NCI-H1105 (cell line): ENCODE measurements around the gene SPATA21.

ENCODE experiments used
- DNase-seq: peaks from one replicate; lab custom pipeline; 2025; lab: John Stamatoyannopoulos, UW

The SPATA21 gene

DNA sequence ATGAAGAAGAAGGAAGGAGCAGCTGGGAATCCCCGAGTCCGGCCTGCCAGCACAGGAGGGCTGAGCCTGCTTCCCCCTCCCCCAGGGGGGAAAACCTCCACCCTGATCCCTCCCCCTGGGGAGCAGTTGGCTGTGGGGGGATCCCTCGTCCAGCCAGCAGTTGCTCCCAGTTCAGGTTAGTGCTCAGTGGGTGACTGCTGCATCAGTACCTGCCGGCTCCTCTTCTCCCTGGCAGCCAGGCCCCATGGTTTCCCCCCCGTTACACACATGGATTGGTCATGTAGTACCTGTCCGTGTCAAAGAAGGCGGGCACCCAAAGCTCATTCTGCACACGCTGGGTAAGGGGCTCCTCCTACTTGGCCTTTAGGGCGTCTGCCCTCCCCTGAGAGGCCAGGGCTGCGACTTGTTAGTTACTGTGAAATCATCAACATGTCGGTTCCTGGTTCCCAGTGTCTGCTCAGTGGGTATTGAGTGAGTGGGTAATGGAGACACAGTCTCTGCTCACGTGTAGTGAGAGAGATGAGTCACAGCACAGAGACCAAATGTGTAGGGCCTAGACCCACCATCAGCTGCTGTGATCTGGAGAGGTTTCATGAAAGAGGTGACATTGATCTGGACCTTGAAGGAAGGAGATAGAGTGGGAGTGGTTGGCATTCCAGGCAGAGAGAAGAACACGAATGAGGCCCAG is 14.8 kb upstream of the SPATA21 start:
- no peak for DNase-seq

DNA sequence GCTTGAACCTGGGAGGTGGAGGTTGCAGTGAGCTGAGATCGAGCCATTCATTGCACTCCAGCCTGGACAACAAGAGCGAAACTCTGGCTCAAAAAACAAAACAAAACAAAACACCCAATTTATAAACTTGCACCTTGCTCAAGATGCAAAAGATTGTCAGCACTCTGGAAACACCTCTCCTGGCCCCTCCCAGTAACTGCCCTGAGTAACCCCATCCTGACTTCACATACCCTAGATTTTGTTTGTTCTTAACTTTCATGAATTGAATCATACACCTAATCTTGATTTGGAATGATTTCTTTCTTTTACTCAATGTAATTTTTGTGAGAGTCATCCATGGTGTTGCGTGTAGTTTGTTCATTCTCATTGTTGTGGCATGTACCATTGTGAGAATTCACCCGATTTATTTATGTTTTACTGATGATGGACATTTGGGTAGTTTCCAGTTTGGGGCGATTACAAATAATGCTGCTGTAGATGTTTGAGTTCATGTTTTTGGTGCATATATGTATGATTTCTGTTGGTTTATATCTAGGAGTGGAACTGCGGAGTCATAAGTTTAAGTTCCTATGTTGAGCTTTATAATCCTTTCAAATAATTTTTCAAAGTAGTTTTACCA is 13.7 kb upstream of the SPATA21 start:
- no peak for DNase-seq

DNA sequence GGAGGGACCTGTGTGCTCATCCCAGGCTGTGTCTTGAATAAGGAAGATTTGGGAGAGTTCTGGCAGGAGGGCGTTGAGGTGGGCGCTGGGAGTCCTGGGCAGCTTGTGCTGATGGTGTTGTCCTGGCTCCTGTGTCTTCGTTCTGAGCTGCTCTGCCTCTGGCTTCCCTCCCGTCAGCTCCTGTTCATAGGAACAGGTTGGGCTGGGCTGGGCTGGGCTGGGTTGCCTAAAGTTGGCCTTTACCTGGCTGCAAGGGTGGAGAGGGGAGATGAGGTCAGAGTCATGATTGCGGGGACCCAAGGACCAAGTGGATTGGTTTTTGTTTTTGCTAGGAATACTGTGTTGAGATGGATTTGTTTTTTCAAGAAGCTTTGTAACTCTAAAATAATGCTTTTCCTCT is 12.4 kb upstream of the SPATA21 start:
- DNase-seq: no peak

DNA sequence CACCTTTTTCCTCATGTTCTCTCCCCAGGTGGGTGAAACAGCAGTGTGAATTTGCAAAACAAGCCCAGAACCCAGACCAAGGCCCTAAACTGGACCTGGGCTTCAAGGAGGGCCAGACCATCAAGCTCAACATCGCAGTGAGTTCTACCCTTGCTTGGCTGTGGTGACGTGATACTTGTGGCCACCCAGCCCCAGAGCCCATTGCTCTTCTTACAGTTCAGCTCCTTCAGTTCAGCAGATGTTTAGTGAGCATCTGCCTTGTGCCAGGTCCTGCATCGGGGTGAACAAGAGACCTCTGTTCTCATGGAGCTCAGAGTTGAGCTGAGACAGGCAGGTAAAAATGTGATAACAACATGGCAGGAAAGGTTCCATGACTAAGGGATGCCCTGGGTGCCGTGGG is 11.8 kb upstream of the SPATA21 start:
- no peak for DNase-seq

DNA sequence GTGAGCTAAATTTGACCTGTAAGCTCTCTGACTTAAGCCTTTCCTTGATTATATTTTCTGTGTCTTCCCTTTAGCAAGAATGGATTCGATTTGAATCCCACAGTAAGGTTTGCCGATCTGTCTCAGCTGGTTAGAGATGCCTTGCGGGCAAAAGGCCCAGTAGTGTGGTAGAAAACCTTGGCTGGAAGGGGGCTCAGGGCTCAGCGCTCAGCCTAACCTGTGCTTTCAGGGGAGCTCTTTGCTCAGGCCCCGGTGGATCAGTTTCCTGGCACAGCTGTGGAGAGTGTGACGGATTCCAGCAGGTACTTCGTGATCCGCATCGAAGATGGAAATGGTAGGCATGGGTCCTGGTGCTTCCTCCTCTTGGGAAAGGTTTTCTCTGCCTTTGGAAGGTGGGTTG is 10.4 kb upstream of the SPATA21 start:
- DNase-seq: no peak

DNA sequence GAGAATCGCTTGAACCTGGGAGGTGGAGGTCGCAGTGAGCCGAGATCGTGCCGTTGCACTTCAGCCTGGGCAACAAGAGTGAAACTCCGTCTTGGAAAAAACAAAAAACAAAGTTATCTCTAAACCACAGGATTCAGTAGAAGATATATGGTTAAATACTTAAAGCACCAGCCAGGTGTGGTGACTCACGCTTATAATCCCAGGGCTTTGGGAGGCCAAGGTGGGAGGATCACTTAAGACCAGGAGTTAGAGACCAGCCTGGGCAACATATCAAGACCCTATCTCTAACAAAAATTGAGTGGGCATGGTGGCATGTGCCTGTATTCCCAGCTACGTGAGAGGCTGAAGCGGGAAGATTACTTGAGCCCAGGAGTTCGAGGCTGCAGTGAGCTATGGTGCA is 8.9 kb upstream of the SPATA21 start:
- no peak for DNase-seq

DNA sequence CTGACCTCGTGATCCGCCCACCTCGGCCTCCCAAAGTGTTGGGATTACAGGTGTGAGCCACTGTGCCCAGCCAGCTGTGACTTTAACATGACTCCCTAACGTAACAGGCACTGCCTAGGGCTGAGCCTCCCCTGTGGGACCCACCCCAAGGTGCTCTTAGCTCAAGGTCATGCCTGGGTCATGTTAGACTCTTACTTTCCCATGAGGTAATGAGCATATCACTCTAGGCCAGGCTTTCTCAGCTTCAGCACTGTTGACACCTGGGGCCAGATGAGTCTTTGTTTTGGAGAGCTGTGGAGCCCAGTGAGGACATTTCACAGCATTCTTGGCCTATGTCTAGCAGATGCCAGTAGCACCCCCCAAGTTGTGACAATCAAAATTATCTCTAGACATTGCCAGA is 7.8 kb upstream of the SPATA21 start:
- no peak for DNase-seq

DNA sequence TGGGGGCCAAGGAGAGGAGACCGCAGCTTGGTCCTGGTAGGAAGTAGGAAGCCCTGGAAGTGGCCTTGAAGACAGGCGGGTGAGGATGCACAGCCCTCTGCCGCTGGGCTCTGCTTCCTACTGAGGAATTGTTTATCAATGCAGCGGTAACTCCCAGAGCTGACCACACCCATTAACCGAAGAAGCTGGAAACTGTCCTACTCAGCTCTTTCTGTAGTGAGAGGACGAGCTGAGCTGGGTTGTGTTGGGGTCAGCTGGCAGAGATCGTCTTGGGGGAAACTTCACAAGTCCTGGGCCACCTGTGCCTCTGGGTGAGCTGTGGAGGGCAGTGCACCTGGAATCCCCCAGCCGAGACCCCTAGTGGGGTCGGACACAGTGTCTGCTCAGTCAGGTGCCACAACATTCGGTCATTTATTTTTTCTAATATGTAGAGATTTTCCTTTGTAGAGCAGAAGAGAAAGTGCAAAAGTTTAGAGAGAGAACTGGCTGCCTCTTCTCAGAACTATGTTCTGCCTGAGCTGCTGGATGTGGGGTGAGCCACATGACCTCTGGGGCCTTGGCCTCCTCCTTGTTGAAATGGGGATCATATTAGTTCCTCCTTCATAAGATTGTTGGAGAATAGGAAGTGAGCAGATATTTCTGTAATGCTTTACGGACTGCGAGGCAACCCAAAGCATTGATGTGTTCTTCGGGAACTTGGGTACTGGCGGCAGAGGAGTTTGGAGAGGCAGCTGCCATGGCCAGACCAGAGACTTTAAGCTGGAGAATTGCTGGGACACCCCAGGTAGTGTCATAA is 6.9 kb upstream of the SPATA21 start:
- no peak for DNase-seq

DNA sequence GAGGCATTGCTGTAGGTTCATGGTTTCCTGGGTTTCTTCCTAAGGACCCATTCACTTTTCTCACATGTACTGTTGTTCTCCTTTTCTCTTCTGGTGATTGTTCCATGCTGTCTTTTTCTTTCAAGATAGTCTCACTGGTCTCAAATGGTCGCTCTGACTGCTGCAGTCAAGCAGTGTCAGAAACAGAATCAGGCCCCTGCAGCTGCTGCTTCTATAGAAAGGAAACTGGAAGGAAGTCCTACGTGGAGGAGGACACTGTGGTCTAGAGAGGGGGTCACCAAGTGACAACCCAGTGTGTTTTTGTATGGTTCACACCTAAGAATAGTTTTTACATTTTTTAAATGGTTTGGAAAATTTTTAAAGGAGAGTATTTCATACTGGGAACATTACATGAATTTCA is 5.7 kb upstream of the SPATA21 start:
- DNase-seq: no peak

DNA sequence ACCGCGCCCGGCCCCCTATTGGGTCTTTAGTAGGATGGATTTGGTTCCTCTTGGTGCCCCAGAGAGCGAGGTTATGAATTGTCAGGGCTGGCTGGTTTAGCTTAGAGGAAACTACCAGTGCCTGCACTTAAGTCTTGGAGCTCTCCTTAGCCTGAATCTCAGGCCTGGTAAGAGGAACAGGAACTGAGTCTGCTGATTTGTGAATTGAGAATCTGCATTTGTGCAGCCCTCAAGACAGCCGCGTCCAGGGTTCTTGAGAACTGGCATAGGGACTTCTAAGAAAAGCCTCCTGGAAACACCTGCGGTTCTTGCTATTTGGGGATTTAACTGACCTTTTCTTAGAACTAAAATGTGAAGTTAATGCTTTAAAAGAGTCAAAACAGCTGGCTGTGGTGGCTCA is 5.0 kb upstream of the SPATA21 start:
- no peak for DNase-seq

DNA sequence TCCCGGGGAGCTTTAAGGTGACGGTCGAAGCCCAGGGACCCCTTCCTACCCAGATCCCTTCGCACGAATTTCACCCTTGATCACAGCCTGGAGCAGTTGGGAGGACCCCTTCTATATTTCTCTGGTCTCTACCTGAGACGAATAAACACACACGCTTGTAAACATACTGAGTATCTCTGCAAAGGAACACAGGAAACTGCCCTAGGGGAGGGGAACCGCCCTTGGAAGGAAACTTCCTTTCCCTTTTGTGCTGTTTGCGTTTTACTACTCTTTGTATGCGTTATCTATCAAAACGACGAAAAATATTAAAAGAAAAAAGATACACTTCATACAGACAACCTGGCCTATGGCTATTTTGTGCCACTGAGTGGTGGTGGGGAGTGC is 4.0 kb upstream of the SPATA21 start:
- no peak for DNase-seq

DNA sequence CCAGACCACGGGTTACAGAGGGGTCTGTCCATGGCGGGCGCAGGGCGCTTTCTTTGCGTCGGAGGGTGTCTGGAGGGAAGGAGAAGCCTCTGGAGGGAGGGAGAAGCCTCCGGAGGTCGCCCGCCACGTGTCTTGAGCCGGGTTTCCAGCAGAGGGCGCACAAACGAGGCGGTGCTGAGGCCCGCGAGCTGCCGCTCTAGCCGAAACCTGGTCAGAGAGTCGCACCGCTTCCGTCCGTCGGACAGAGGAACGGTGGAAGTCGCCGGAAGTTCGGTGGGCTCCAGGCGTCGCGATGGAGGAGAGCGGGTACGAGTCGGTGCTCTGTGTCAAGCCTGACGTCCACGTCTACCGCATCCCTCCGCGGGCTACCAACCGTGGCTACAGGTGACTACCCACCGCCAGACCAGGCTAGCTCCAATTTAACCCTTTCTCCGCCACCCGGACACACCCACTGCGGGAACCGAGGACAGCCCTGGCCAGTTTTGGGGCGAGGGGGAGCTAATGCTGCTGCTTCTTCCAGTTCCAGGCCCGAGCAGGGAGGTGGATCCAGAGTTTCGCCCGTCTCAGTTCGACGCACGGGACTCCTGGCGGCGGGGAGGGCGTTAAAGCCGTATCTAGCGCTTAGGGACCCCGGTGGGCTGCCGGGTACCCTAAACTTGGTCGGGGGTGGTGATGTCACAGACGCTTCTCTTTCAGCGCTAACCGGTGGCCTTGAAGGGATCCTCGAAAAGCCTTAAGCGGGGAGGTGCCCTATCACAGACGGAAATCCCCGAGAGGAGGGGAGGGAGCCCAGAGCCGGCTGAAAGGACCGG is 3.5 kb upstream of the SPATA21 start, which contains the start of gene NECAP2:
Gene NECAP2, plus strand, starts transcription at position 255 of the 812 bp plus-strand sequence. Its CDS starts 38 bp downstream, at position 293.
- DNase-seq: peak; percentile 90

DNA sequence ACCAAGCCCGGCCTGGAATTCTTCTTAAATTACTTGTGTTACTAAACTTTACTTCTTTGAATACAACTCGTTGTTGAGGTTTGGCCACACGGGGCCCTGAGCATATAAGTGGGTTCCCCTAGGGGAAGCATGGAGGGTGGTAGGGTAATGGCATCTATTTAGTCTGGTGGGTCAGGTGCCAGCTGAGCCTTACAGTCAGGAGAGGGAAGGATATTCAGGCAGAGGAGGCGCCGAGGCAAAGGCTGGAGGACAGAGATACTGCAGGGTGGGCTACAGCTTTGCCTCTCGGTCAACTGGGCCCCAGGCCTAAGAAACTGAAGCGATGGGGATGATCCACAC is 2.9 kb upstream of the SPATA21 start:
- peak; percentile 57 for DNase-seq

DNA sequence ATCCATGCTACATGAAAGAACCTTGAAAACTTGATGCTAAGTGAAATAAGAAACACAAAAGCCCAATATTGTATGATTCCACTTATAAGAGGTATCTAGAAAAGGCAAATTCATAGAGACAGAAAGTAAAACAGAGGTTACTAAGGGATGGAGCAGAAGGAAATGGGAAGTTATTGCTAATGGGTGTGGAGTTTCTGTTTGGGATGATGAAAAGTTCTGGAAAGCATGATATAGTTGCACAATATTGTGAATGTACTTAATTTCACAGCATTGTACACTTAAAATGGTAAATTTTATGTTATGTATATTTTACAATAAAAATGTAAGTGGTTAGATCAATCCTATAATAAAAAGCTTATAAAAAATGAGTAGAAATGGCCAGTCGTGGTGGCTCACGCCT is 1.7 kb upstream of the SPATA21 start:
- DNase-seq: no peak

DNA sequence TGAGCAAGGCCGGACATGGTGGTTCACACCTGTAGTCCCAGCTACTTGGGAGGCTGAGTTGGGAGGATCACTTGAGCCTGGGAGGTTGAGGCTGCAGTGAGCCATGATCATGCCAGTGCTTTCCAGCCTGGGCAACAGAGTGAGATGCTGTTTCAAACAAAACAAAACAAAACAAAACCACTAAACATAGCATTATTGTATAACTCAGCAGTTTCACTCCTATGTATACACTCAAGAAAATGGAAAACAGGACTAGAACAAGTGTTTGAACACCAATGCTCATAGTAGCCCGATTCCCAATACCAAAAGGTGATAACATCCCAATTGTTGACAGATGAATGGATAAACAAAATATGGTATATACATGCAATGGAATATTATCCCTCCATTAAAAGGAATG is 1.3 kb upstream of the SPATA21 start:
- no peak for DNase-seq

DNA sequence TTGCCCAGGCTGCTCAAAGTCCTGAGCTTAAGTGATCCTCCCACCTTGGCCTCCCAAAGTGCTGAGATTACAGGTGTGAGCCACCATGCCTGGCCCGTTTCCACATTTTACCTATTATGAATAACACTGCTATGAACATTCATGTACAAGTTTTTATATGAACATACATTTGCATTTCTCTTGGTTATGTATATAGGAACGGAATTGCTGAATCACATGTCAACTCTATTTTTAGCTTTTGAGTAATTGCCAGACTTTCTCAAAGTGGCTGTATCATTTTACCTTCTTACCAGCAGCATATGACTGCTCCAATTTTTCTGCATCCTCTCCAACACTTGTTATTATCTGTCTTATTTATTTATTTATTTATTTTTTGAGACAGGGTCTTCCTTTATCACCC is 2.7 kb downstream of the SPATA21 start:
- no peak for DNase-seq

DNA sequence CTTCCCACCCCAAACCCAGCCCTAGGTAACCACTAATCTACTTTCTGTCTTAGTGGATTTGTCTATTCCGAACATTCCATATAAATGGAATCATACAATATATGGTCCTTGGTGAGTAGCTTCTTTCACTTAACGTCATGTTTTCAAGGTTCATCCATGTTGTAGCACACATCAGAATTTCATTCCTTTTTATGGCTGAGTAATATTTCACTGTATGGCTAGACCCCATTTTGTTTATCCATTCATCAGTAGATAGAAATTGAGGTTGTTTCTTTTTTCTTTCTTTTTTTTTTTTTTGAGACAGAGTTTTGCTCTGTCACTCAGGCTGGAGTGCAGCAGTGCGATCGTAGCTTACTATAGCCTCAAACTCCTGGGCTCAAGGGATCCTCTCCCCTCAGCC is 3.2 kb downstream of the SPATA21 start:
- no peak for DNase-seq

DNA sequence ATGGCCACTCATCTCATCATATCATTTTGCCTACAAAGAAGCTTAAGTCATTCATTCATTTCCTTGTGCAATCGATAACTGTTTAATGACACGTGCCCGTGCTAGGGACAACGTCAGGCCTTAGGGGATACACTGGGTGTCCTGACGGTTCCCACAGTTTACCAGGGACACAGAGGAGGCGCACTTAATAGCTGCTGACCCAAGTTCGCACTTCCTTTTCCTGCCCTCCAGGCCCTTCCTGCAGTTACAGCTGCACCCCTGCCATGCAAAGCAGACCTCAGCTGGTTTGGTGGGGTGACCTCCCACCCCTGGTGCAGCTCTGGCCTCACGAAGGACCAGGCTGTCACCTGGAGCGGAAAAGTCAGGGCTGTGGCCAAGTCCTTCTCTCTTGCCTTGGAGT is 4.2 kb downstream of the SPATA21 start:
- DNase-seq: no peak

DNA sequence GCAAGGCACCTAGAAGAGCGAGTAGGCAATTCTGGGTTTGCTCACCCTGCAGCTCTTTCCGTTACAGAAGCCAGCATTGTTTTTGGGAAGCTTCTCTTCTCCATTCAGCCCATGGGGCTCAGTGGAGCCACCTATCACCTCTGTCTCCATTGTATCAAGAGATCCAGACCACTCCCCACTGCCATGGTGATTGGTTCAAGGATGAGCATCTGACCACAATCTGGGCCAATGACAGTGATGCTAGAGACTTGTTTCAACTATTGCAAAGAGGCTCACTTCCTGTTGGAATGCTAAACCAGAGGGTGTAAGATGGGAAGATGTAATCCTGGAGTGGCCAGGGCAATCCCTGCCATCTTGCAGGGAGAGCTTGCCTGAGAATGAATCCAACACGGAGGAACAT is 6.6 kb downstream of the SPATA21 start:
- DNase-seq: no peak

DNA sequence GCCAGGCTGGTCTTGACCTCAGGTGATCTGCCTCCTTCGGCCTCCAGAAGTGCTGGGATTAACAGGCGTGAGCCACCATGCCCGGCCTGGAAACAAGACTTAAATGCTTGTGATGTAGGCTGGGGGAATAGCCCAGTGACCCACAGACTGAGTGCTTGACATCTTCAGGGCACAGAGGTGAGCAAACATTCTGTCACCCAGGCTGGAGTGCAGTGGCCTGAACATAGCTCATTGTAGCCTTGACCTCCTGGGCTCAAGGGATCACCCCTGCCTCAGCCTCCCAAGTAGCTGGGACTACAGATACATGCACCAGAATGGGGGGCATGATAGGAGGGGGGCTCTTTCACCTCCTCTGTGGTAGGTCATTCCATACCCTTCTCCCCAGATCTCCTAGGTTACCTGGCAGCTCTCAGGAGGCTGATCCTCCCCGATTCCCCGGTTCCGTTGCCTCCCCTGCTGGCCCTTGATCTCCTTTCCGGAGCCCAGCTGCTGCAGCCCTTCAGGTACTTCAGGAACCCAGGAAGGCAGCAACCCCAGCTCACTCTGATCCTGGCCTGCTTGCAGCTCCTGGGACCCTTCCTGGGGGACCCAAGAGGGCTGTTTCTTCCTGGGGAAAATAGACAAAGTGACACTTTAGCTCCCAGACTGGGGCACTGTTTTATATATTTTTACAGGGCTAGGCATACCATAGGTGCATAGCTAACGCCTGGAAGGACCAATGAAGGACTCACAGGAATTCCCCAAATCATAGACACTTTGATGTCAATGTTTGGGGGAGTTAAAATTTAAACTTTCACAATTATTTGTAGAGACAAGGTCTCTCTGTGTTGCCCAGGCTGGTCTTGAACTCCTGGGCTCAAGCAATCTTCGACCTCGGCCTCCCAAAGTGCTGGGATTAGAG is 11.8 kb downstream of the SPATA21 start:
- DNase-seq: no peak

DNA sequence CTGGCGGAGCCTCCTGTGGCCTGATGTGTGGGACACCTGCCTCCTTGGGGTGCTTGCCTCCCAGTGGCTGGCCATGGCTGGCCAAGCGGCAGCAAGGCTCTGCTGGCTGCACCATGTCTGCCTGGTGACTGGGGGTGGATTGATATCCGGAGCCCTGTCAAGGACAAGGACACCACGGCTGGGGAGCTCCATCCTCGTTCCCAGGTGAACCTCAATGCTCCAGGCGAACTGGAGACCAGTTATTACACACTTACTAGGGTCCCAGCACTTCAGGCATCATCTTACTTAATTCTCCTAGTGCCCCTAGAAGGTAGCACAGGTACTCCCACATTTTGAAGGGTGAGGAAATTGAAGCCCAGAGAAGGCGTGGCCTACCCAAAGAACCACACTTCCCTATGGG is 15.2 kb downstream of the SPATA21 start:
- no peak for DNase-seq

DNA sequence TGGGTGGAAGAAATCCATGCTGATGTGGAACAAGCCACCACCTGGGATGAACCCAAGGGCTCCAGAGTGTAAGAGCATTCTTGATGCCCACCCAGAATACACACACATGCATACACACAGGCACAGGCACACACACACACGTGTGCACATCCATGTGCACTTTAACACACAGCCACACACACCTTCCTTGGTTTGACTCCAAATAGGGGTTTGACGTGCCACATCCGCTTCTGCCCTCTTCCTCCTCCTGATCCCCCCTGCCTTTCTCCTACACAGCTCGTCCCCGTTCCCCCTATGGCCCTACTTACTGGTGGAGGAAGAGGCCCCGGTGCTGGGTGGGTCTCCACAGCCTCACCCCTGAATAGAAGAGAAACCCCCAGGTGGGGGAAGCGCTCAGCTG is 16.0 kb downstream of the SPATA21 start:
- DNase-seq: no peak
